ENCODE measurements around the gene ZNF425.
"Not testable (repeated sequence)": the region's sequence is repeated elsewhere in the genome, so short reads cannot be mapped to it uniquely, and the experiment has no call there.

Gene ZNF425

GRCh38 chr7:149147072-149147751 lies 21.1 kb upstream of the ZNF425 start, which contains the start of gene ZNF398:
Gene ZNF398 (plus strand): TSS chr7:149147453. CDS start chr7:149147743, 290 bp downstream.
- peak; percentile 38 for TF ChIP-seq CTCF (IDR thresholded peaks at IDR 0.05; ENCODE audit: insufficient read depth, missing control alignments)
- FAIRE-seq (no peak), DNase-seq (ENCODE audit: insufficient read length, low spot score) (peak; percentile 68)

- TF ChIP-seq CTCF (IDR thresholded peaks at IDR 0.05; ENCODE audit: insufficient read depth, missing control alignments), result no peak
- DNase-seq (ENCODE audit: insufficient read length, low spot score) (no peak), FAIRE-seq (no peak)
Observed at GRCh38 chr7:149145031-149145845, 19.1 kb upstream of the ZNF425 start.

GRCh38 chr7:149144436-149144922 lies 18.4 kb upstream of the ZNF425 start:
- not testable (repeated sequence) for DNase-seq (ENCODE audit: insufficient read length, low spot score); FAIRE-seq

GRCh38 chr7:149141893-149142292 lies 15.8 kb upstream of the ZNF425 start:
- no peak for TF ChIP-seq CTCF (IDR thresholded peaks at IDR 0.05; ENCODE audit: insufficient read depth, missing control alignments)
- no peak for FAIRE-seq
- DNase-seq (ENCODE audit: insufficient read length, low spot score), result no peak

- FAIRE-seq (no peak), DNase-seq (ENCODE audit: insufficient read length, low spot score) (no peak)
- no peak for TF ChIP-seq CTCF (IDR thresholded peaks at IDR 0.05; ENCODE audit: insufficient read depth, missing control alignments)
Observed at GRCh38 chr7:149140831-149141230, 14.7 kb upstream of the ZNF425 start.

GRCh38 chr7:149136118-149136517 lies 10.0 kb upstream of the ZNF425 start:
- DNase-seq (ENCODE audit: insufficient read length, low spot score), result no peak
- FAIRE-seq, result no peak
- no peak for TF ChIP-seq CTCF (IDR thresholded peaks at IDR 0.05; ENCODE audit: insufficient read depth, missing control alignments)

GRCh38 chr7:149133028-149133710 lies 7.0 kb upstream of the ZNF425 start:
- FAIRE-seq (no peak), DNase-seq (ENCODE audit: insufficient read length, low spot score) (no peak)
- TF ChIP-seq CTCF (IDR thresholded peaks at IDR 0.05; ENCODE audit: insufficient read depth, missing control alignments), result no peak
